Right lobe of liver (tissue), 4 donors: Measurements from ENCODE around the gene KRT38.

Source experiments
- POLR2A ChIP-seq: fragments of 450-650 bp; IDR thresholded peaks from one replicate; pipeline ENCODE4 v1.6.1; 2017; ENCODE audit warnings: antibody characterized with exemption, mild to moderate bottlenecking
- TF ChIP-seq, protein P1 (sequence below), 4 donors: fragments of 200-600 bp in 3 of 4; fragments of 450-650 bp in 1 of 4; IDR thresholded peaks; one replicate each; pipeline versions ENCODE4 v1.5.1 to v1.8.0; 2016 to 2022; ENCODE audit warnings: antibody characterized with exemption in 4 of 4, mild to moderate bottlenecking in 2 of 4
- donor health status: DM: no; HTN: no; CAD: no.
- donor health status: DM: no; HTN: no; CAD: no.
- donor health status: DM: no; HTN: yes; CAD: no.

GRCh38 chr17:41439375-41439774 is 1.4 kb downstream of the KRT38 start:
- TF ChIP-seq, protein P1, sequence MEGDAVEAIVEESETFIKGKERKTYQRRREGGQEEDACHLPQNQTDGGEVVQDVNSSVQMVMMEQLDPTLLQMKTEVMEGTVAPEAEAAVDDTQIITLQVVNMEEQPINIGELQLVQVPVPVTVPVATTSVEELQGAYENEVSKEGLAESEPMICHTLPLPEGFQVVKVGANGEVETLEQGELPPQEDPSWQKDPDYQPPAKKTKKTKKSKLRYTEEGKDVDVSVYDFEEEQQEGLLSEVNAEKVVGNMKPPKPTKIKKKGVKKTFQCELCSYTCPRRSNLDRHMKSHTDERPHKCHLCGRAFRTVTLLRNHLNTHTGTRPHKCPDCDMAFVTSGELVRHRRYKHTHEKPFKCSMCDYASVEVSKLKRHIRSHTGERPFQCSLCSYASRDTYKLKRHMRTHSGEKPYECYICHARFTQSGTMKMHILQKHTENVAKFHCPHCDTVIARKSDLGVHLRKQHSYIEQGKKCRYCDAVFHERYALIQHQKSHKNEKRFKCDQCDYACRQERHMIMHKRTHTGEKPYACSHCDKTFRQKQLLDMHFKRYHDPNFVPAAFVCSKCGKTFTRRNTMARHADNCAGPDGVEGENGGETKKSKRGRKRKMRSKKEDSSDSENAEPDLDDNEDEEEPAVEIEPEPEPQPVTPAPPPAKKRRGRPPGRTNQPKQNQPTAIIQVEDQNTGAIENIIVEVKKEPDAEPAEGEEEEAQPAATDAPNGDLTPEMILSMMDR (IDR thresholded peaks at IDR 0.05): no peak
- TF ChIP-seq POLR2A: no peak
